Measurements from ENCODE around the gene PARVA. TPM values are rescaled to one million over a fixed set of nuclear protein-coding genes. Genes with fewer than 3 reads are reported as not detected.

PARVA gene
- total RNA-seq, 4 donors from 2014 or later: 64.0 to 164 (median 93.5) TPM

DNA sequence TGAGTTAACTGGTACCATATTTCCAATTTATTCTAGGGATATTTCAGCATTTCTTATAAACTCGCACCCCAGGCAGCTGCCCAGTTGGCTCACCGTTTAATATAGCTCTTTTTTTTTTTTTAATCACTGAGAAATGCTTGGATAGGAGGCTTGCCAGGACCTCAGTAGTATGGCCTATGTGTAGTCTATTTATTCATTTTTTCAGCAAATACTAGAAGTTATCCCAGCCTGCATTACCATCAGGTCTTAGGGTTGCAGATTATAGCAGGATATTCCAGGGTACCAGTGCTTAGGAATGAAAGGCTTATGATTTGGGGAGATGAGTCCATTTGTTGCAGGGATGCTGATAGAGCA lies 26.6 kb downstream of the PARVA start:
- no peak for ATAC-seq (ENCODE audit: low FRiP score)
- no peak for DNase-seq (ENCODE audit: low spot score)
- TF ChIP-seq, protein P1, sequence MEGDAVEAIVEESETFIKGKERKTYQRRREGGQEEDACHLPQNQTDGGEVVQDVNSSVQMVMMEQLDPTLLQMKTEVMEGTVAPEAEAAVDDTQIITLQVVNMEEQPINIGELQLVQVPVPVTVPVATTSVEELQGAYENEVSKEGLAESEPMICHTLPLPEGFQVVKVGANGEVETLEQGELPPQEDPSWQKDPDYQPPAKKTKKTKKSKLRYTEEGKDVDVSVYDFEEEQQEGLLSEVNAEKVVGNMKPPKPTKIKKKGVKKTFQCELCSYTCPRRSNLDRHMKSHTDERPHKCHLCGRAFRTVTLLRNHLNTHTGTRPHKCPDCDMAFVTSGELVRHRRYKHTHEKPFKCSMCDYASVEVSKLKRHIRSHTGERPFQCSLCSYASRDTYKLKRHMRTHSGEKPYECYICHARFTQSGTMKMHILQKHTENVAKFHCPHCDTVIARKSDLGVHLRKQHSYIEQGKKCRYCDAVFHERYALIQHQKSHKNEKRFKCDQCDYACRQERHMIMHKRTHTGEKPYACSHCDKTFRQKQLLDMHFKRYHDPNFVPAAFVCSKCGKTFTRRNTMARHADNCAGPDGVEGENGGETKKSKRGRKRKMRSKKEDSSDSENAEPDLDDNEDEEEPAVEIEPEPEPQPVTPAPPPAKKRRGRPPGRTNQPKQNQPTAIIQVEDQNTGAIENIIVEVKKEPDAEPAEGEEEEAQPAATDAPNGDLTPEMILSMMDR (IDR thresholded peaks at IDR 0.05): no peak

DNA sequence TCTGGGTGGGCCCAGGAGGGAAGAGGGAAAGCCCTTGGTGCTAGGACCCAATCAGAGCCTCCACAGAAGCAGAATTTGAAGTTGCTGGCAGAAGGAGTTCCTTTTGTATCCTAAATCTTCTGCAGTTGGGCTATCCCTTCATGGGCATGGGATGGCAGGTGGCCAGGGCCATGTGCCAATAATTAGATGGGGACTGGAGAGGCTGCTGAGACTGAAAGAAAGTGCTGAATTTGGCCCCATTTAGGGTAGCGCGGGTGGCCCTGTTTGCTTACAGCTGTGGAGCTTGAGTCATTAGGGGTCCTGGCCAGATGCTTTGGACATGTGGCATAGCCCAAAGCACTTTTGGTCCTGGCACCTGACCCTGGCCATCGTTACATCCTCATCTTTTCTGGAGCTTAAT lies 27.1 kb downstream of the PARVA start:
- ATAC-seq (ENCODE audit: low FRiP score) (no peak), DNase-seq (ENCODE audit: low spot score) (no peak)
- TF ChIP-seq, protein P1 (IDR thresholded peaks at IDR 0.05): no peak

DNA sequence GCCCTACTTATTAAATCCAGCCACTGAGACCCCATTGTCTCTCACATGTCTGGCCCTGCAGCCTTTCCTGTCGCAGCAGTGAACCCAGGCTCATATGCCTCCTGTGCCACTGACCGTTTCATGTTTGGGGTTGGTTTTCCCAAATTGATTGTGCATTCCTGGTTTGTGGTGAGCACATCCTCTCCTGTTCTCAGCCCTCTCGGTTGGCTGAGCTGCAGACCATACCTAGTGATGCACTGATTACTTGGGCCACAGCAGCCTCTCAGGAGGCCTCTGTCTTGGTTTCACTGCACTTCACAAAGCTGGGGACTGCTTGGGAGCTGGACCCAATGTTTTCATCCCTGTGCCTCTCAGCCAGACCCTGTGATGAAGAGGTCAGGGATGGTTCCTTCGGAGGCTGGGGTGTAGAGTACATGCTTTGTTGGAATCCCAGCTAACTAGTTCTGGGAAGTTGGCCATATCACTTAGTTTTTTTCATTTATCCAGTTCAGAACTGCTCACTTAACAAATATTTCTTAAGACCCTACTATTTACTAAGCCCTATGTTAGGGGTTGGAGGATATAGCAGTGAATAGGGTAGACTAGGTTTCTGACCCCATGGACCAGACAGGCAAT lies 30.9 kb downstream of the PARVA start:
- ATAC-seq (ENCODE audit: low FRiP score) (no peak), DNase-seq (ENCODE audit: low spot score) (no peak)
- TF ChIP-seq, protein P1 (IDR thresholded peaks at IDR 0.05): no peak

DNA sequence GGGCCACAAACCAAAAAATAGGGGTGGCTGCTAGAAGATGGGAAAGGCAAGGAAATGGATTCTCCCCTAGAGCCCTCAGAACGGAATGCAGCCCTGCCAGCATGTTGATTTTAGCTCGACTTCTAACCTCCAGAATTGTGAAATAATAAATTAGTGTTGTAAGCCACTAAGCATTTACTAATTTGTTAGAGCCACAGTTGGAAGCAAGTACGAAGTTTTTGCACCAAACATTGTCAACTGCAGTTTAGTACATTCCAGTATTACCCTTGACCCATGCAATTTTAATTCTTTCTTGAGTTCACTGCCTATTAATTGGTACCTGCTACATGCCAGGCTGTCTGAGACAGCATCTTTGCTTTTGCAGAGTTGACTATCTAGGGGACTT lies 32.2 kb downstream of the PARVA start:
- ATAC-seq (ENCODE audit: low FRiP score): peak; percentile 3

DNA sequence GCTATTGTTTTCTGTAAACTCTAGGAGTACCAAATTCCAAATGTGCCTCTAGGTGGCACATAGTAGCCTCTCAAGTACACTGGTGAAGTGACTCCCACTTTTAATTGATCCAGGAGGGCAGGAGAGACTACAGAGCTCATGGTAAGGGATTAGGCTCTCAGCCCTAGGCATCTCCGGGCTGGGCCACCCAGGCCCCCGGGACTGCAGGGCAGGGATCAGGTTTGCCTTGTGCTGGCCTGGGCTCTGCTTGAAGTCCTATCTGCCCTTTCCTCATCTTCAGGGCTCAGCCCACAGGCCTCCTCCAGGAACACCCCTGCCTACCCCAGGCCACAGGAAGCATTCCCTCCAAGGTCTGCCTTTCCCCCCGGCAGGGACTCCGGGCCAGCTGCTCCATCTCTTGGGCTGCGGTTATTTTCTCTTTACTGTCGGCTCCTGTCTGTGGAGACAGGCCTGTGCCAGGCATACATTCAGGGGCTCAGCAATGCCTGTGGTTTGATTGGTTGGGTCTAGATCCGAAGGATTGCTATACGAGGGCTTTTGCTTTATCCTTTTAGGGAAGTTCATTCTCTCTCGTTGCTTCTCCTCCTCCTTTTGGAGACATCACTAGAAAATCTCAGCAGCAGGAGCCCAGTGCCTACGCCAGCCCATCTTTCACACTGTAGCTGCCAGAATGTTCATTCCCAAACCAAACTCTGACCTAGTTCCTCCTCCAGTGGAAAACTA lies 32.8 kb downstream of the PARVA start:
- DNase-seq (ENCODE audit: low spot score): no peak
- TF ChIP-seq, protein P1 (IDR thresholded peaks at IDR 0.05): no peak
- peak; percentile 20 for ATAC-seq (ENCODE audit: low FRiP score)

More for the DNA sequence above, 32.2 kb downstream of the PARVA start:
- TF ChIP-seq, protein P1 (IDR thresholded peaks at IDR 0.05): no peak
- no peak for DNase-seq (ENCODE audit: low spot score)

DNA sequence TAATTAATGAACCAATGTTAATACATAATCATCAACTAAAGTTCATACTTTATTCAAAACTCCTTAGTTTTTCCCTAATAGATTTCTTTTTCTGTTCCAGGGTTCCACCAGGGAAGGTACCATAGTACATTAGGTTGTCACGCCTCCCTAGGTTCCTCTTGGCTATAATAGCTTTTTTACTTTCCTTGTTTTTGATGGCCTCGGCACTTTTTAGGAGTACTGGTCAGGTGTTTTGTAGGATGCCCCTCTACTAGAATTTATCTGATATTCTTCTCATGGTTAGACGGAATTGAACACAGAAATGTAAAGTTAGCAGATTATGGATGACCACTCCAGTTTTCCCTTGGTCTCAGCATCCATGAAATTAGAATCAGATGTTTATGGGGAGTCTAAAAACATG lies 34.0 kb downstream of the PARVA start:
- DNase-seq (ENCODE audit: low spot score): no peak
- TF ChIP-seq, protein P1 (IDR thresholded peaks at IDR 0.05): no peak
- ATAC-seq (ENCODE audit: low FRiP score): no peak

Data from omental fat pad (tissue), 4 donors.